ENCODE results near the gene GRK5. TPM values are rescaled to one million over a fixed set of nuclear protein-coding genes. Genes with fewer than 3 reads are reported as not detected.

GRK5 gene
- total RNA-seq, 6 experiments from 2014 or later, result 9.7 to 16.8 (median 15.9) TPM

GRCh38 chr10:119327096-119327745 lies 119.8 kb downstream of the GRK5 start:
- Mint-ChIP-seq H3K36me3 (ENCODE audit: low read depth) (no peaks in the 10 kb centered on the region), H3K27me3 (ENCODE audit: insufficient read depth) (no peaks in the 10 kb centered on the region; the same call in none of the 2 replicates), H3K27ac (no peak overlapping the region), H3K9me3 (no peaks in the 10 kb centered on the region), H3K4me1 (ENCODE audit: low read depth) (no peaks in the 10 kb centered on the region), H3K4me3 (no peak overlapping the region)
- no peak for DNase-seq
- no peak for TF ChIP-seq CTCF (IDR thresholded peaks at IDR 0.05)

- no peak overlapping the region for H3K27ac Mint-ChIP-seq
- no peak for TF ChIP-seq CTCF (IDR thresholded peaks at IDR 0.05)
- H3K36me3 Mint-ChIP-seq (ENCODE audit: low read depth), result no peaks in the 10 kb centered on the region
- H3K4me1 Mint-ChIP-seq (ENCODE audit: low read depth), result peaks cover 7% of the 10 kb centered on the region
- no peaks in the 10 kb centered on the region for H3K9me3 Mint-ChIP-seq
- H3K4me3 Mint-ChIP-seq, result no peak overlapping the region
- H3K27me3 Mint-ChIP-seq (ENCODE audit: insufficient read depth), result no peaks in the 10 kb centered on the region; the same call in 1 of the 2 replicates
- DNase-seq, result no peak
These were observed 120.9 kb downstream of the GRK5 start for GRCh38 chr10:119328223-119328622.

GRCh38 chr10:119330342-119330741 lies 123.0 kb downstream of the GRK5 start:
- no peak for DNase-seq
- Mint-ChIP-seq H3K27ac (no peak overlapping the region), H3K9me3 (no peaks in the 10 kb centered on the region), H3K4me3 (no peak overlapping the region), H3K4me1 (ENCODE audit: low read depth) (peaks cover 13% of the 10 kb centered on the region), H3K27me3 (ENCODE audit: insufficient read depth) (no peaks in the 10 kb centered on the region; the same call in 1 of the 2 replicates), H3K36me3 (ENCODE audit: low read depth) (no peaks in the 10 kb centered on the region)
- no peak for TF ChIP-seq CTCF (IDR thresholded peaks at IDR 0.05)

- H3K4me1 Mint-ChIP-seq (ENCODE audit: low read depth), result peaks cover 16% of the 10 kb centered on the region
- H3K27ac Mint-ChIP-seq, result no peak overlapping the region
- TF ChIP-seq CTCF (IDR thresholded peaks at IDR 0.05), result no peak
- H3K4me3 Mint-ChIP-seq, result no peak overlapping the region
- H3K27me3 Mint-ChIP-seq (ENCODE audit: insufficient read depth), result no peaks in the 10 kb centered on the region; the same call in 1 of the 2 replicates
- H3K36me3 Mint-ChIP-seq (ENCODE audit: low read depth), result no peaks in the 10 kb centered on the region
- no peaks in the 10 kb centered on the region for H3K9me3 Mint-ChIP-seq
- DNase-seq, result no peak
These were observed 123.7 kb downstream of the GRK5 start for GRCh38 chr10:119331061-119331460.

- no peak for TF ChIP-seq CTCF (IDR thresholded peaks at IDR 0.05)
- peaks cover 2% of the 10 kb centered on the region; the same call in 1 of the 2 replicates for H3K27me3 Mint-ChIP-seq (ENCODE audit: insufficient read depth)
- H3K27ac Mint-ChIP-seq, result no peak overlapping the region
- no peak overlapping the region for H3K4me3 Mint-ChIP-seq
- no peaks in the 10 kb centered on the region for H3K9me3 Mint-ChIP-seq
- H3K36me3 Mint-ChIP-seq (ENCODE audit: low read depth), result no peaks in the 10 kb centered on the region
- DNase-seq, result no peak
- peaks cover 25% of the 10 kb centered on the region for H3K4me1 Mint-ChIP-seq (ENCODE audit: low read depth)
These were observed 125.9 kb downstream of the GRK5 start for GRCh38 chr10:119333146-119333792.
